ENCODE measurements around the gene ANKS4B. TPM values are rescaled to one million over a fixed set of nuclear protein-coding genes. Genes with fewer than 3 reads are reported as not detected.

Gene ANKS4B
- total RNA-seq, 4 donors from 2014 or later = not detected

GRCh38 chr16:21214086-21214485 lies 19.4 kb upstream of the ANKS4B start:
- no peak overlapping the region for H3K27ac ChIP-seq (replicated peaks in 1 of 4)
- no peaks in the 10 kb centered on the region for H3K4me1 ChIP-seq
- H3K9me3 ChIP-seq = no peaks in the 10 kb centered on the region
- H3K4me3 ChIP-seq = no peak overlapping the region
- intact Hi-C loops (cut with DNase I) = no loop called here
- WGBS = 51% methylated on average over 4 of the region's 4 CpGs
- peaks cover 0 to 30% (median 0%) of the 10 kb centered on the region in 4 donors for H3K27me3 ChIP-seq
- no peak for DNase-seq (ENCODE audit: extremely low spot score)
- H3K36me3 ChIP-seq = no peaks in the 10 kb centered on the region
- TF ChIP-seq EP300 (IDR thresholded peaks at IDR 0.05) (no peak), POLR2AphosphoS5 (IDR thresholded peaks at IDR 0.05) (no peak), CTCF (IDR thresholded peaks at IDR 0.05) (no peak), POLR2A (IDR thresholded peaks at IDR 0.05; ENCODE audit: low read depth) (no peak)

GRCh38 chr16:21217121-21217520 lies 16.4 kb upstream of the ANKS4B start:
- H3K27me3 ChIP-seq = peaks cover 0 to 33% (median 0%) of the 10 kb centered on the region in 4 donors
- no peak for DNase-seq (ENCODE audit: extremely low spot score)
- H3K4me3 ChIP-seq = no peak overlapping the region
- TF ChIP-seq POLR2A (IDR thresholded peaks at IDR 0.05; ENCODE audit: low read depth) = no peak
- TF ChIP-seq CTCF (IDR thresholded peaks at IDR 0.05) = no peak
- TF ChIP-seq POLR2AphosphoS5 (IDR thresholded peaks at IDR 0.05) = no peak
- no peak for TF ChIP-seq EP300 (IDR thresholded peaks at IDR 0.05)
- no peaks in the 10 kb centered on the region for H3K4me1 ChIP-seq
- H3K27ac ChIP-seq (replicated peaks in 1 of 4) = no peak overlapping the region
- no peaks in the 10 kb centered on the region for H3K36me3 ChIP-seq
- WGBS = 91% methylated on average over 2 of the region's 2 CpGs
- intact Hi-C loops (cut with DNase I) = no loop called here
- H3K9me3 ChIP-seq = no peaks in the 10 kb centered on the region

- no peaks in the 10 kb centered on the region for H3K4me1 ChIP-seq
- DNase-seq (ENCODE audit: extremely low spot score) = no peak
- H3K27ac ChIP-seq (replicated peaks in 1 of 4) = no peak overlapping the region
- intact Hi-C loops (cut with DNase I) = no loop called here
- WGBS = 71% methylated on average over 7 of the region's 7 CpGs
- no peaks in the 10 kb centered on the region for H3K36me3 ChIP-seq
- TF ChIP-seq POLR2AphosphoS5 (IDR thresholded peaks at IDR 0.05) (no peak), EP300 (IDR thresholded peaks at IDR 0.05) (no peak), POLR2A (IDR thresholded peaks at IDR 0.05; ENCODE audit: low read depth) (no peak), CTCF (IDR thresholded peaks at IDR 0.05) (no peak)
- H3K9me3 ChIP-seq = no peaks in the 10 kb centered on the region
- no peak overlapping the region for H3K4me3 ChIP-seq
- H3K27me3 ChIP-seq = peaks cover 0 to 27% (median 0%) of the 10 kb centered on the region in 4 donors
Observed at GRCh38 chr16:21218153-21218552, 15.3 kb upstream of the ANKS4B start.

GRCh38 chr16:21219551-21219950 lies 13.9 kb upstream of the ANKS4B start:
- TF ChIP-seq POLR2AphosphoS5 (IDR thresholded peaks at IDR 0.05) = no peak
- TF ChIP-seq EP300 (IDR thresholded peaks at IDR 0.05) = no peak
- no peak for TF ChIP-seq CTCF (IDR thresholded peaks at IDR 0.05)
- no peak for TF ChIP-seq POLR2A (IDR thresholded peaks at IDR 0.05; ENCODE audit: low read depth)
- intact Hi-C loops (cut with DNase I) = no loop called here

More at GRCh38 chr16:21219551-21219950, 13.9 kb upstream of the ANKS4B start:
- H3K27me3 ChIP-seq = peaks cover 0 to 17% (median 0%) of the 10 kb centered on the region in 4 donors
- WGBS = 83% methylated on average over 2 of the region's 2 CpGs
- DNase-seq (ENCODE audit: extremely low spot score) = no peak
- H3K36me3 ChIP-seq = no peaks in the 10 kb centered on the region
- no peak overlapping the region for H3K27ac ChIP-seq (replicated peaks in 1 of 4)
- H3K4me1 ChIP-seq = no peaks in the 10 kb centered on the region
- H3K9me3 ChIP-seq = no peaks in the 10 kb centered on the region
- H3K4me3 ChIP-seq = no peak overlapping the region
